ENCODE measurements around the gene SNAP91.

SNAP91 gene

DNA sequence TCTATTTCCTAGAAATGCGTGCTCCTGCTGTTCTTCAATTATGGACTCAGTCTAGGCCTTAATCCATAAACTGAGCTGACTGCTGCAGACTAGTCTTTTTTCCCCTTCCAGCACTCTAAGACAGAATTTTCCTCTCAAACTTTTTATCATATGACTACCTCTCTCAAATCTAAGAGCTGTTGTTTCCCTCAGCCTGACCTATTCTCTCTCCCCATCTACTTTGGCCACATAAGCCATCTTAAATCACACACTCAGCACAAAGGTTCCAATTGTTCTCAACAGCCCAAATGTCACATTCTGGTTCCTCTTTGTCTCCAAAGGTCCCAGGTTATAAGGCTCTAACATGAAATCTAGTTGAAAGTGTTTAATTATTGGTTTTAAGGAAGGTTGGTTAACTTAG lies 111.4 kb downstream of the SNAP91 start:
- Histone ChIP-seq H3K9ac (ENCODE audit: low read depth, low read length, poor library complexity) (no peak overlapping the region), H2BK15ac (ENCODE audit: low read length) (no peak overlapping the region), H3K36me3 (replicated peaks in 1 of 2; ENCODE audit: control insufficient read depth in 2 of 2, insufficient read depth in 2 of 2, low read length in 2 of 2) (no peaks in the 10 kb centered on the region), H2BK12ac (ENCODE audit: low read length) (no peak overlapping the region), H4K8ac (ENCODE audit: low read depth, low read length) (no peak overlapping the region), H3K27ac (replicated peaks; ENCODE audit: low read length) (no peak overlapping the region), H2BK120ac (ENCODE audit: low read depth, low read length) (no peak overlapping the region), H4K91ac (ENCODE audit: low read depth, low read length, poor library complexity) (no peak overlapping the region), H3K4me3 (ENCODE audit: low read length in 2 of 2) (no peak overlapping the region), H2AFZ (ENCODE audit: low read length) (no peak overlapping the region), H3K79me1 (ENCODE audit: low read depth, low read length) (no peaks in the 10 kb centered on the region), H3K27me3 (ENCODE audit: control insufficient read depth in 3 of 3, insufficient read depth in 3 of 3, low read depth in 1 of 3, low read length in 3 of 3) (no peaks in the 10 kb centered on the region), H3K18ac (ENCODE audit: low read length) (no peak overlapping the region), H3K4me1 (ENCODE audit: control insufficient read depth in 2 of 2, insufficient read depth in 1 of 2, low read depth in 1 of 2, low read length in 2 of 2) (peaks cover 0 to 2% of the 10 kb centered on the region in 2 donors), H2BK5ac (ENCODE audit: low read length) (no peak overlapping the region), H3K14ac (ENCODE audit: low read length) (no peak overlapping the region), H3K9me3 (replicated peaks in 1 of 2; ENCODE audit: control insufficient read depth in 2 of 2, insufficient read depth in 1 of 2, low read depth in 1 of 2, low read length in 2 of 2) (no peaks in the 10 kb centered on the region), H3K23ac (ENCODE audit: low read depth, low read length, poor library complexity) (no peak overlapping the region), H3K4ac (ENCODE audit: low read length) (no peak overlapping the region), H2AK5ac (ENCODE audit: low read depth, low read length) (no peak overlapping the region), H3K4me2 (ENCODE audit: insufficient read depth, low read length, poor library complexity, severe bottlenecking) (no peak overlapping the region)
- DNase-seq (ENCODE audit: low spot score) = no peak
- WGBS, 2 donors (ENCODE audit: extremely low coverage in 2 of 2, insufficient read length in 2 of 2, insufficient replicate concordance in 1 of 2) = no CpG with 5 or more reads among the region's 1 CpG

- Histone ChIP-seq H2AFZ (ENCODE audit: low read length) (no peak overlapping the region), H3K4me2 (ENCODE audit: insufficient read depth, low read length, poor library complexity, severe bottlenecking) (no peak overlapping the region), H3K9me3 (replicated peaks in 1 of 2; ENCODE audit: control insufficient read depth in 2 of 2, insufficient read depth in 1 of 2, low read depth in 1 of 2, low read length in 2 of 2) (no peaks in the 10 kb centered on the region), H2BK120ac (ENCODE audit: low read depth, low read length) (no peak overlapping the region), H3K4me3 (ENCODE audit: low read length in 2 of 2) (no peak overlapping the region), H2BK5ac (ENCODE audit: low read length) (no peak overlapping the region), H2BK12ac (ENCODE audit: low read length) (no peak overlapping the region), H3K79me1 (ENCODE audit: low read depth, low read length) (no peaks in the 10 kb centered on the region), H3K36me3 (replicated peaks in 1 of 2; ENCODE audit: control insufficient read depth in 2 of 2, insufficient read depth in 2 of 2, low read length in 2 of 2) (no peaks in the 10 kb centered on the region), H3K18ac (ENCODE audit: low read length) (no peak overlapping the region), H3K4me1 (ENCODE audit: control insufficient read depth in 2 of 2, insufficient read depth in 1 of 2, low read depth in 1 of 2, low read length in 2 of 2) (peaks cover 0 to 2% of the 10 kb centered on the region in 2 donors), H2AK5ac (ENCODE audit: low read depth, low read length) (no peak overlapping the region), H3K4ac (ENCODE audit: low read length) (no peak overlapping the region), H3K14ac (ENCODE audit: low read length) (no peak overlapping the region), H2BK15ac (ENCODE audit: low read length) (no peak overlapping the region), H4K8ac (ENCODE audit: low read depth, low read length) (no peak overlapping the region), H4K91ac (ENCODE audit: low read depth, low read length, poor library complexity) (no peak overlapping the region), H3K23ac (ENCODE audit: low read depth, low read length, poor library complexity) (no peak overlapping the region), H3K27me3 (ENCODE audit: control insufficient read depth in 3 of 3, insufficient read depth in 3 of 3, low read depth in 1 of 3, low read length in 3 of 3) (no peaks in the 10 kb centered on the region), H3K27ac (replicated peaks; ENCODE audit: low read length) (no peak overlapping the region), H3K9ac (ENCODE audit: low read depth, low read length, poor library complexity) (no peak overlapping the region)
- no peak for DNase-seq (ENCODE audit: low spot score)
- no CpG with 5 or more reads among the region's 1 CpG for WGBS, 2 donors (ENCODE audit: extremely low coverage in 2 of 2, insufficient read length in 2 of 2, insufficient replicate concordance in 1 of 2)
Observed at GRCh38 chr6:83597051-83597450, 111.8 kb downstream of the SNAP91 start.

DNA sequence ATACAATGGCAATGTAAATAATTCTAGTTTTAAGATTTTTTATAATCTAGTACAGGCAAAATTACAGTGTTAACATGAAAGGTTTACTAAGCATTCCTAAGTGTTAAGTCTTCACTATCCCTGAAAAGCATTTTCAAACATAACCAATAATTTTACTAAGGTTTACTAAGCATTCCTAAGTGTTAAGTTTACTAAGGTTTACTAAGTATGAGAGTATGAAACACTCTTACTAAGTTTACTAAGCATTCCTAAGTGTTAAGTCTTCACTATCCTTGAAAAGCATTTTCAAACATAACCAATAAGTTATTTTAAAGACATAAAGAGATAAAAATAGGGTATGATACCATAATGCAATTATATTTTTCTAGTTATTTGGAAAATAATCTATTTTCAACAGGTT lies 114.0 kb downstream of the SNAP91 start:
- Histone ChIP-seq H3K36me3 (replicated peaks in 1 of 2; ENCODE audit: control insufficient read depth in 2 of 2, insufficient read depth in 2 of 2, low read length in 2 of 2) (no peaks in the 10 kb centered on the region), H2AFZ (ENCODE audit: low read length) (no peak overlapping the region), H2BK120ac (ENCODE audit: low read depth, low read length) (no peak overlapping the region)

DNA sequence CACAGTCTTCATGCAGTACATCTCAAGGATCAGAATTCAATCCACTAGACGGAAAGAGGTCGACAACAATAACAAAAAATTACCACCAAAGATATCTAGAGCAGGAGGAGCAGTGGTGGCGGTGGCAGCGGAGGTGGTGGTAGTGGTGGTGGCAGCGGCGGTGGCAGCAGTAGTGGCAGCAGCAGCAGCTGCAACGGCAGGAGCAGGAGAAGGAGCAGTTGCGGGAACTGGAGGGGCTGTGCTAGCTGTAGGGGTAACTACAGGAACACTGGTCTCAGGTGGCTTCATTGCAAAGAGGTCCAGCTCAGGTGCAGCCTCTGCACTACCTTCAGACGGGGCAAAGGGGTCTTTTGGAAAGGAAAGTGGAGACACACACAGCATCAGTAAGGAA lies 115.5 kb downstream of the SNAP91 start:
- H3K79me1 ChIP-seq (ENCODE audit: low read depth, low read length) = no peaks in the 10 kb centered on the region
- no peak overlapping the region for H3K4ac ChIP-seq (ENCODE audit: low read length)
- H3K27ac ChIP-seq (replicated peaks; ENCODE audit: low read length) = no peak overlapping the region
- no peak overlapping the region for H3K4me3 ChIP-seq (ENCODE audit: low read length in 2 of 2)
- H3K18ac ChIP-seq (ENCODE audit: low read length) = no peak overlapping the region
- no peaks in the 10 kb centered on the region for H3K36me3 ChIP-seq (replicated peaks in 1 of 2; ENCODE audit: control insufficient read depth in 2 of 2, insufficient read depth in 2 of 2, low read length in 2 of 2)
- no peak overlapping the region for H3K9ac ChIP-seq (ENCODE audit: low read depth, low read length, poor library complexity)
- H4K91ac ChIP-seq (ENCODE audit: low read depth, low read length, poor library complexity) = no peak overlapping the region
- no peak overlapping the region for H2BK120ac ChIP-seq (ENCODE audit: low read depth, low read length)
- H3K4me1 ChIP-seq (ENCODE audit: control insufficient read depth in 2 of 2, insufficient read depth in 1 of 2, low read depth in 1 of 2, low read length in 2 of 2) = peaks cover 0 to 2% of the 10 kb centered on the region in 2 donors
- no peak overlapping the region for H2AFZ ChIP-seq (ENCODE audit: low read length)
- H2BK5ac ChIP-seq (ENCODE audit: low read length) = no peak overlapping the region
- no peak overlapping the region for H2BK12ac ChIP-seq (ENCODE audit: low read length)
- H3K27me3 ChIP-seq (ENCODE audit: control insufficient read depth in 3 of 3, insufficient read depth in 3 of 3, low read depth in 1 of 3, low read length in 3 of 3) = no peaks in the 10 kb centered on the region
- H4K8ac ChIP-seq (ENCODE audit: low read depth, low read length) = no peak overlapping the region
- no peak for DNase-seq (ENCODE audit: low spot score)
- no peak overlapping the region for H2AK5ac ChIP-seq (ENCODE audit: low read depth, low read length)
- WGBS, 2 donors (ENCODE audit: extremely low coverage in 2 of 2, insufficient read length in 2 of 2, insufficient replicate concordance in 1 of 2) = no CpG with 5 or more reads among the region's 9 CpGs
- H3K4me2 ChIP-seq (ENCODE audit: insufficient read depth, low read length, poor library complexity, severe bottlenecking) = no peak overlapping the region
- H3K14ac ChIP-seq (ENCODE audit: low read length) = no peak overlapping the region
- H3K9me3 ChIP-seq (replicated peaks in 1 of 2; ENCODE audit: control insufficient read depth in 2 of 2, insufficient read depth in 1 of 2, low read depth in 1 of 2, low read length in 2 of 2) = peaks cover 0 to 1% of the 10 kb centered on the region in 2 donors
- H3K23ac ChIP-seq (ENCODE audit: low read depth, low read length, poor library complexity) = no peak overlapping the region
- H2BK15ac ChIP-seq (ENCODE audit: low read length) = no peak overlapping the region

More for the DNA sequence above, 114.0 kb downstream of the SNAP91 start:
- H3K4me1 ChIP-seq (ENCODE audit: control insufficient read depth in 2 of 2, insufficient read depth in 1 of 2, low read depth in 1 of 2, low read length in 2 of 2) = peaks cover 0 to 2% of the 10 kb centered on the region in 2 donors
- H3K79me1 ChIP-seq (ENCODE audit: low read depth, low read length) = no peaks in the 10 kb centered on the region
- H3K4me2 ChIP-seq (ENCODE audit: insufficient read depth, low read length, poor library complexity, severe bottlenecking) = no peak overlapping the region
- DNase-seq (ENCODE audit: low spot score) = no peak
- no peak overlapping the region for H2AK5ac ChIP-seq (ENCODE audit: low read depth, low read length)
- H3K18ac ChIP-seq (ENCODE audit: low read length) = no peak overlapping the region
- H3K27ac ChIP-seq (replicated peaks; ENCODE audit: low read length) = no peak overlapping the region
- no peak overlapping the region for H3K4me3 ChIP-seq (ENCODE audit: low read length in 2 of 2)
- no peak overlapping the region for H3K23ac ChIP-seq (ENCODE audit: low read depth, low read length, poor library complexity)
- H3K4ac ChIP-seq (ENCODE audit: low read length) = no peak overlapping the region
- H2BK12ac ChIP-seq (ENCODE audit: low read length) = no peak overlapping the region
- H4K8ac ChIP-seq (ENCODE audit: low read depth, low read length) = no peak overlapping the region
- H4K91ac ChIP-seq (ENCODE audit: low read depth, low read length, poor library complexity) = no peak overlapping the region
- no peaks in the 10 kb centered on the region for H3K9me3 ChIP-seq (replicated peaks in 1 of 2; ENCODE audit: control insufficient read depth in 2 of 2, insufficient read depth in 1 of 2, low read depth in 1 of 2, low read length in 2 of 2)
- no peak overlapping the region for H2BK15ac ChIP-seq (ENCODE audit: low read length)
- no peaks in the 10 kb centered on the region for H3K27me3 ChIP-seq (ENCODE audit: control insufficient read depth in 3 of 3, insufficient read depth in 3 of 3, low read depth in 1 of 3, low read length in 3 of 3)
- H3K9ac ChIP-seq (ENCODE audit: low read depth, low read length, poor library complexity) = no peak overlapping the region
- no peak overlapping the region for H2BK5ac ChIP-seq (ENCODE audit: low read length)
- no peak overlapping the region for H3K14ac ChIP-seq (ENCODE audit: low read length)

Measured in neuronal stem cell (in vitro differentiated cells).